ENCODE results near the gene TRAF1.

Gene TRAF1

GRCh38 chr9:120938851-120939250 is 12.3 kb upstream of the TRAF1 start:
- no peak for TF ChIP-seq CTCF (IDR thresholded peaks at IDR 0.05; ENCODE audit: low read depth, low read length)
- TF ChIP-seq POLR2A (IDR thresholded peaks at IDR 0.05; ENCODE audit: extremely low read depth, insufficient read length): no peak
- TF ChIP-seq MYC (IDR thresholded peaks at IDR 0.05; ENCODE audit: low read depth, low read length): no peak
- no peak for TF ChIP-seq MAX (IDR thresholded peaks at IDR 0.05; ENCODE audit: low read depth, low read length)
- H3K4me3 ChIP-seq (ENCODE audit: low read depth, low read length): no peak overlapping the region
- DNase-seq (ENCODE audit: low read depth): no peak

GRCh38 chr9:120937596-120937995 is 11.0 kb upstream of the TRAF1 start:
- TF ChIP-seq POLR2A (IDR thresholded peaks at IDR 0.05; ENCODE audit: extremely low read depth, insufficient read length) (no peak), MAX (IDR thresholded peaks at IDR 0.05; ENCODE audit: low read depth, low read length) (no peak), MYC (IDR thresholded peaks at IDR 0.05; ENCODE audit: low read depth, low read length) (no peak), CTCF (IDR thresholded peaks at IDR 0.05; ENCODE audit: low read depth, low read length) (no peak)
- no peak for DNase-seq (ENCODE audit: low read depth)
- H3K4me3 ChIP-seq (ENCODE audit: low read depth, low read length): no peak overlapping the region

GRCh38 chr9:120937127-120937526 is 10.5 kb upstream of the TRAF1 start:
- TF ChIP-seq MAX (IDR thresholded peaks at IDR 0.05; ENCODE audit: low read depth, low read length) (no peak), CTCF (IDR thresholded peaks at IDR 0.05; ENCODE audit: low read depth, low read length) (no peak), POLR2A (IDR thresholded peaks at IDR 0.05; ENCODE audit: extremely low read depth, insufficient read length) (no peak), MYC (IDR thresholded peaks at IDR 0.05; ENCODE audit: low read depth, low read length) (no peak)
- H3K4me3 ChIP-seq (ENCODE audit: low read depth, low read length): no peak overlapping the region
- no peak for DNase-seq (ENCODE audit: low read depth)

- H3K4me3 ChIP-seq (ENCODE audit: low read depth, low read length): no peak overlapping the region
- no peak for DNase-seq (ENCODE audit: low read depth)
- TF ChIP-seq POLR2A (IDR thresholded peaks at IDR 0.05; ENCODE audit: extremely low read depth, insufficient read length): no peak
- no peak for TF ChIP-seq MYC (IDR thresholded peaks at IDR 0.05; ENCODE audit: low read depth, low read length)
- TF ChIP-seq CTCF (IDR thresholded peaks at IDR 0.05; ENCODE audit: low read depth, low read length): no peak
- TF ChIP-seq MAX (IDR thresholded peaks at IDR 0.05; ENCODE audit: low read depth, low read length): no peak
Observed at GRCh38 chr9:120936764-120937122, 10.1 kb upstream of the TRAF1 start.

- H3K4me3 ChIP-seq (ENCODE audit: low read depth, low read length): no peak overlapping the region
- TF ChIP-seq POLR2A (IDR thresholded peaks at IDR 0.05; ENCODE audit: extremely low read depth, insufficient read length): no peak
- peak; percentile 87 for TF ChIP-seq CTCF (IDR thresholded peaks at IDR 0.05; ENCODE audit: low read depth, low read length)
- 0 out of 2 replicates have a peak, but pooled peaks have one; percentile 14 for TF ChIP-seq MYC (IDR thresholded peaks at IDR 0.05; ENCODE audit: low read depth, low read length)
- TF ChIP-seq MAX (IDR thresholded peaks at IDR 0.05; ENCODE audit: low read depth, low read length): peak; percentile 28; the same call in 1 of the 2 replicates
- peak; percentile 84 for DNase-seq (ENCODE audit: low read depth)
Observed at GRCh38 chr9:120936011-120936763, 9.6 kb upstream of the TRAF1 start.

Data from NB4 (cell line).